Colon (tissue), 2 donors: Measurements from ENCODE around the gene STXBP6.
"Not testable (repeated sequence)": the region's sequence is repeated elsewhere in the genome, so short reads cannot be mapped to it uniquely, and the experiment has no call there.

ENCODE experiments used
- FAIRE-seq: peaks from 2 replicates; lab custom pipeline; 2012; peaks lifted over from hg19 to GRCh38; lab: Jason Lieb, UNC
- donor health status: control.
- donor health status: control.

Gene STXBP6

GRCh38 chr14:24954037-24954699, 95.8 kb downstream of the STXBP6 start:
- FAIRE-seq = no peak

GRCh38 chr14:24952851-24953666, 96.9 kb downstream of the STXBP6 start:
- no peak for FAIRE-seq

GRCh38 chr14:24948261-24948847, 101.6 kb downstream of the STXBP6 start:
- no peak for FAIRE-seq

- no peak for FAIRE-seq
Observed at GRCh38 chr14:24947131-24947530, 102.8 kb downstream of the STXBP6 start.

- no peak for FAIRE-seq
Observed at GRCh38 chr14:24944800-24945199, 105.1 kb downstream of the STXBP6 start.

DNA sequence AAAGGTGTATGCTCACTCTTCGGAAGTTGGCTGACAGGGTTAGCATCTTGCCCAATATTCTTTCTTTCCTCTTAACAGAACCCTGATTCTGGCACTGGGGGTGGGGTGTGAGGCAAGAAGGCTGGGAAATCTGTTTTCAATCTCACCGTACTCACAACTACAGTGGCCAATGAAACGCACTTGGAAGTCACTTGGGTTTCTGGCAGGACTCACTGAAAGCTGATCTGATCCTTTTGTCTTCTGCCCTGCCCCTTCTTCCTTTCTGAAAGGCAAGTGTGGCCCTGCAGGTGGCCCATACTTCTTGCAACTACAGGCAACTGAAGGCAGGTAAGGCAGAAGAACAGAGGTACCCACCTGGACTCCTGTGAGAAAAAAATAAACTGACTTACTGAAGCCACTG, 106.9 kb downstream of the STXBP6 start:
- FAIRE-seq = no peak

DNA sequence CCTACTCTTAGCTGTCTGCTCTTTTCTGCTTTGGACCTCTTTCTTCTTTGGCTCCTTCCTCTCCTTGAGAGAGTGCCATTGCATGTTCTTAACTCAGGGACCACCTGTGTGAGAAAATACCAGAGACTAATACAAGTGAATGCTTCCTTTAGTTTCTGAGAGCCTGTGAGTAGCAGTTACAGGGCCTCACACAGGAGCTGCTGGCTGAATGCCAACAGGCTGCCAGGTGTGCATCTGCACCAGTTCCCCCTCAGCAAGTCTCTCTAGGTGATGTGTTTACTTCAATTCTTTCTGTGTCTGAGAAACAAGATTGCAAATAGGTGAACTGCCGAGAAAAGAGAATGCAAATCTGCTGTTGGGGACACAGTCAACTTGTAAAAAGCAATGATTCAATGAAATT, 108.2 kb downstream of the STXBP6 start:
- FAIRE-seq = no peak

GRCh38 chr14:24940213-24940783, 109.6 kb downstream of the STXBP6 start:
- FAIRE-seq = no peak

GRCh38 chr14:24938593-24938992, 111.4 kb downstream of the STXBP6 start:
- no peak for FAIRE-seq

- FAIRE-seq = no peak
Observed at GRCh38 chr14:24937300-24937699, 112.6 kb downstream of the STXBP6 start.

- FAIRE-seq = not testable (repeated sequence)
Observed at GRCh38 chr14:24936773-24937172, 113.2 kb downstream of the STXBP6 start.

DNA sequence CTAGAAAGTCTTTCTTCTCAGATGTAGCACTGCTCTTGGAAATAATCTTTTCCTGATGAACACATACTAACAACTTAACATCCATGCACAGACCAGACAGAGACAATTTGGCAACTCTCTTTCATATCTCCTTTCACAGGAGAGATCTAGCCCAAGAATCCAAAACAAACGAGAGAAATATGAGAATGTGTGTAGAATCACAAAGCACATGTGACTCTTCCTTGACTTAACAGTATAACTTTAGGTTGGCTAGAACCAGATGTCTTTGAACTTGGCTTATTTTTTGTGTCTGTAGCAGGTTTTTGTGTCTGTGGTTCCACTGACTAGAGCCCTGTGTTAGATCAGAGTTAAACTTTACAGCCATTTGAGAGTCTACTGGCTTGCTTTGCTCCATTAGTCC, 114.2 kb downstream of the STXBP6 start:
- no peak for FAIRE-seq

DNA sequence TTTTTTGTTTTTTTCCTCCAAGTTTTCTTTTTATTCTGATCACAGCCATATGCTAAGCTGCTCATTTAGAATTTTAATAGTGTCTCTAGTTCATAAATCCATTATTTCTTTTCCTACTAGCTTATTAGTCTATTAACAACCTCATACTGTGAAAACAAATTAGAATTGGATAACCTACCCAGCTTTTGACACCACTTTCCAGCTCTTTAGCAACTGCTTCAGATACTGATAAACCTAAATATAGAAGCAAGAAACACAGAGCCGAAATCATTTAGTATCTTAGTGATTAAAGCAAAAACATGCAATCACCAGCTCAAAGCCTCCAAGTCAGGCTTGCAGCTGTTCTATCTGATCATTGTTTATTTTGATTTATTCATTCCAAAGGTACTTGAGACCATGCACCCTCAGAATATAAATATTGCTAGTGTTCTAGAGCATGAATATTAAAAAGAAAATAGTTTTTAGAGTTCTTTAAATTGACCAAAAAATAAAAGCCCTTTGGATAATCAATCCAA, 121.5 kb downstream of the STXBP6 start:
- FAIRE-seq = no peak

DNA sequence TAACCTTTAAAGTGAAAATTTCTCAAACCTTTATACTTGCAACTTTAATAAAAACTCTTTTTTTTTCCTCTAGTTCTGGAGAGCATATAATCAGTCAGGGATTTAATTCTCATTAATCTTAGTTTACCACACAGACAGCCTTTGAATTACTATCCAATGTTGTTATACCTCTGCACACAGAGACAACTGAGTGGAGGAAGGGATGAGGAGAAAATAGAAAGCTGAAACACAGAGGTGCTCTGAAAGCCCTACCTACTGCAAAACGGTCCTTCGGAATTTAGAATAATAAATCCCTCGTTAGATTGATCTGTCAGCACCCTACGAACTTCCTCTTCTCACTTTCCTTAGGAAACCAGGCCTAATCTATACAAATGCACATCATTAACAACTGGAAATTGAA, 122.1 kb downstream of the STXBP6 start:
- no peak for FAIRE-seq

DNA sequence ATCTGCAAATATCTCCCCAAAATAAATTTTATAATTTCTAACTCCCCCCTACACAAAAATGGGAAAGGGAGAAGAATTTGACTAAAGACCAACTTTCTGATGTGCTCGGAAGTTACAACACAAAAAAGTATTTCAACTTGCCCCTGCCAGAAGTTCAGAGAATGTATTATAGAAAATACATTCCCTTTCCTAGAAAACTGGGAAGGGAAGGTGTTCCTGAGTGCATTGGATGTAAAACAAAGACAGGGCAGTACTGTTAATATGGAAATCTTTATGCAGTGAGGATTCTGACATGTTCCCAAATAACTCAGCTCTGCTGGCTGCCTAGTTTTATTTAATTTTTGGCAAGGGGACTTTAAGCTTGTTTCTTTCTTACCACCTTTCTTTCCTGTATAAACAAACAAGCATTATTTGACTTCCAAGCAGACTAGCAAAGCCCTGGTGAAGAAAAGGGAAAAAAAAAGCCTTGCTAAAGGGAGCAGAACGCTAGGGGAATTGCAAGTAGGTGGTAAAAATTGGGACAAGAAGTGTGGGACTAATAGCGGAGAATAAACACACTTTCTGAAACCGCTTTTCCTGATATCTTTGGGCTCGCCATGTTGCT, 124.1 kb downstream of the STXBP6 start:
- no peak for FAIRE-seq

GRCh38 chr14:24924544-24924943, 125.4 kb downstream of the STXBP6 start:
- no peak for FAIRE-seq

DNA sequence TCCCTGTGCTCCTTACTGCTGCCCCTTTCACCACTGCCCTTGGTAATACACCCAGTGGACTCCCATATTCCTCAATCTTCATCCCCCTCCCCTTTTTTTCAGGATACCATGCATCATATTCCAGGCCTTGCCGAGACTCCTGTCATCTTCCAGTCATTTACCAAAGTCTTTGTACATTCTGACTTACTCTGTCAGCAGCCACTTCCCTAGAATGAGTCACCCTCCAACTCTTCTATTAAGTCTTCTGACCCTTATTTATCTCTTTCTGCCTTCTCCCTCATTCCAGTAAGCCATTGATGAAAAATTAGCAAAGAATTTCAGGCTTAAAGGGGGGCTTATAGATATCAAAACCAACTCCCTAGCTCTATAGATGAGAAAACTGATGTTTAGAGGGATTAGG, 128.0 kb downstream of the STXBP6 start:
- FAIRE-seq = no peak

DNA sequence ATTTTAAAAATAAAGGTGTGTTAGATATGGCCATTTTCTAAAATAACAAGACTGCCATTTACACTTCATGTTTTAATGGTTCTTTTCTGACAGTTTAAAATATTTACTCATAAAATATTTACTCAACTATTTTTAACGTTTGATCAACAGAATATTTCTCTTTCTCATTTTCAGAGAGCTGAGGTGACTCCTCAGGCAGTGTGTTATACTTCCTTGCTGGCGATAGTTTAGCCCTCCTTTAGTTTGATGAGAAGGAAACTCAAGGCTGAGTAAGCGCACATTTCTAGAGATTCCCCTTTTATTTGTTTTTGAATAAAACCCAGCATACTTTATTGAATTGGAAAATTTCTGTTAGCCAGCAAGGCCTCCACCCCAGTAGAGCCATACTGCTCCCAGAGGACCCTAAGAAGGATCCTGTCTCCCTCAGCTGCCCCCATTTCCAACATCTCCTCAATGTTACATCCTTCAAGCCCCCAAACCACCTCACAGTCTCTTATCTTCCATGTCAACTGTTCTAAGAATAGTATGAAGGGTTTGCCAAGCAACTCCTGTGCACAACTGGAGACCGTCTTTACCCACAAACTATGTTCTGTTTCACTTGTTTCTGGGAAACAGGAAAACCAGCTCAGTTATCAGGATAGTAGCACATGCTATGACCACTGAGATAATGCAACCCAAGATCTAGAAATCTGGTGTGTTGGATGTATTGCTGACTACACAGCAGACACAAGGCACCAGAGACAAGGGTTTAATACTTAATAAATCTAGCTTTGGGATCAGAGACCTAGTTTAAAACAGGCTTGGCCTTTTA, 129.5 kb downstream of the STXBP6 start:
- FAIRE-seq = no peak

DNA sequence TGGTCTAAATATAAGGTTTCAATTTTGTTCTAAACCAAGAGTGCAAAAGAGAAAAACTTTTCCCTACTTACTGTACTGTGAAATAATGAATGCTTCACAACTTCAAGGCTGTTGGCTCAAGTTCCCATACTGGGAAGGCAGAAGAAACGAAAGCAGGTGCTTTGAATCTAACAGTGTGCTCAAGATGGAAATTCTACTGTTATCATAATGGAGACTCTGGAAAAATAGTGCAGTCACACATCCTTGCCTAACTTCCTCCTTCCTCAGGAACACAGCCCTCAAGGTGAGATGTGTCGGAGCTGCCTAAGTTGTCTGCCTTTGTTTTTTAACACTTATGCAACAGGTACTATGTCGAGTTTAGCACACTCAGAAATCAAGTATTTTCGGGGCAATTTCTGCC, 131.1 kb downstream of the STXBP6 start:
- no peak for FAIRE-seq

- no peak for FAIRE-seq
Observed at GRCh38 chr14:24915958-24916595, 133.9 kb downstream of the STXBP6 start.

- FAIRE-seq = no peak
Observed at GRCh38 chr14:24915403-24915921, 134.5 kb downstream of the STXBP6 start.
